Measurements from ENCODE around the gene CD244.

Gene CD244

DNA sequence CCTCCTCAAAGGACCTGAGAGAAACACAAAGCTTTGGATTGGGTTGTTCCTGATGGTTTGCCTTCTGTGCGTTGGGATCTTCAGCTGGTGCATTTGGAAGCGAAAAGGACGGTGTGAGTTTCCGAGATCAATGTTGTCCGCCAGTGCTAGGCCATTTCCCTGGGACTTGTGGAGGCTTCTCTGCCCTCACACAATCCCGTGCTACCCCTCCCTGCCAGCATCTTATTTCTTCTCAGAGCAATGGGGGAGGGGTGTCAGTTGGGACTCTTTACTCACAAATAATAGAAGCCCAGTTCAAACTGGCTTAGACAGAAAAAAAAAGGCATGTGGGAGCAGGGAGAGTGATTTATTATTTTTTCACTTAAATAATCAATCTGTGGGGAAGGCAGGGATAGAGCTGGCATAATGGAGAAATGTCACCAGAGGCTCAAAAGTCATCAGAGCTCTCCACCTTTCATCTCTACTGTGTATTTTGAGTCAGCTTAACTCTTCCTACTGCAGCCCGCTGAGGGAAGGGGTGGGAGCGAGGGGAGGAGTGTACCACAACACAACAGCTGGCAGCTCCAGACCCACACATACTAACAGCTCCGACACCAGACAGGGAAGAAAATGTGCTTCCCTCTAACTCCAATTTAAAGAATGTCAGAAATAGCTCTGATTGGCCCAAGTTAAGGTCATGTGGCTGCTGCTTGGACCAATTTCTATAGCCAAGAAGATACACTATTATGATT lies 44.3 kb downstream of the CD244 start:
- H3K9me3 ChIP-seq, result no peaks in the 10 kb centered on the region
- H3K27ac ChIP-seq, result no peak overlapping the region
- H3K4me1 ChIP-seq, result no peaks in the 10 kb centered on the region
- H3K27me3 ChIP-seq, result no peaks in the 10 kb centered on the region
- peaks cover 37% of the 10 kb centered on the region for H3K36me3 ChIP-seq
- H3K4me2 ChIP-seq, result no peak overlapping the region
- no peak overlapping the region for H3K9ac ChIP-seq
- TF ChIP-seq Cebpa-rat (IDR thresholded peaks at IDR 0.05), result no peak
- H4K20me1 ChIP-seq, result no peaks in the 10 kb centered on the region
- no peak overlapping the region for H3K4me3 ChIP-seq

GRCh38 chr1:160814856-160815255 lies 47.8 kb downstream of the CD244 start:
- Histone ChIP-seq H3K27ac (no peak overlapping the region), H3K36me3 (peaks cover 41% of the 10 kb centered on the region), H3K27me3 (no peaks in the 10 kb centered on the region), H4K20me1 (no peaks in the 10 kb centered on the region), H3K4me1 (no peaks in the 10 kb centered on the region), H3K9ac (no peak overlapping the region), H3K4me3 (no peak overlapping the region), H3K9me3 (no peaks in the 10 kb centered on the region), H3K4me2 (no peak overlapping the region)
- TF ChIP-seq Cebpa-rat (IDR thresholded peaks at IDR 0.05), result no peak

- Histone ChIP-seq H3K27me3 (no peaks in the 10 kb centered on the region), H3K9me3 (no peaks in the 10 kb centered on the region), H3K4me1 (no peaks in the 10 kb centered on the region), H3K27ac (no peak overlapping the region), H3K36me3 (peaks cover 41% of the 10 kb centered on the region), H3K9ac (no peak overlapping the region), H4K20me1 (no peaks in the 10 kb centered on the region), H3K4me2 (no peak overlapping the region), H3K4me3 (no peak overlapping the region)
- TF ChIP-seq Cebpa-rat (IDR thresholded peaks at IDR 0.05), result no peak
Observed at GRCh38 chr1:160814316-160814715, 48.4 kb downstream of the CD244 start.

DNA sequence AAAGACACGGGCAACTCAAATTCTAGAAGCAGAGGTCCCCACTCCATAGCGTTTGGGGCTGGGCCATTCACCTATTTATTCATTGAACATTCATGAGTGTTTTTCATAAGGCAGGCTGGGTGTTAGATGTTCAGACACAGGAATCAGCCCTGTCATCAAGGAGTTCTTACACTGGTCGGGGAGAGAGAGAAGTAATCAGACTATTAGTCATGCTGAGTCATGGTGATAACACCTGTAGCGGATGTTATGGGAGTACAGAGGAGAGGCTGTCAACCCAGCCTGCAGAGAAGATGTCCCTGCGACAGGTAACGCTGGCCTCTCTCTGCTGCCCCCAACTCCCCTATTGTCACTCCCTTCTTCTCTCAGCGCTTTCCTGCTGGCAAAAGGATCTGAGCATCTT lies 49.5 kb downstream of the CD244 start:
- H3K4me2 ChIP-seq, result no peak overlapping the region

DNA sequence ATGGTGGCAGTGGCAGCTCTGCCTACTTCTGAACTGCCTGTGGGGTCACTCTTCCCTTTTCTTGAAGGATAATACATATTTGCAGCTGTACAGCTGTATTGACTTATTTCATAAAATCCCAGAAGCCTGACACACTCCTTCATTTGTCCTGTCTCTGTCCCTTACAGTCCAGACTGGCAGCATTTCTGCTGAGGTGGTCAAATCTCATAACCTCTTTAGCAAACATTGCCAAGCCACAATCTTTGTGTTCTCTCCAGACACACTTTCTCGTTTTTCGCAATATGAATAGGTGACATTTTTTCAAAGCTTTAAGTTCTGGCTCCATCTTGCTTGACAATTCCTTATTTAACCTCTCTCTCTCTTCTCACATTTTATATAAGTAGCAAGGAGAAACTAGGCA lies 51.5 kb downstream of the CD244 start:
- Histone ChIP-seq H3K27ac (no peak overlapping the region), H3K4me2 (no peak overlapping the region), H3K4me3 (no peak overlapping the region), H3K9me3 (peaks cover 25% of the 10 kb centered on the region), H3K27me3 (no peaks in the 10 kb centered on the region), H3K36me3 (peaks cover 49% of the 10 kb centered on the region), H3K9ac (no peak overlapping the region), H4K20me1 (no peaks in the 10 kb centered on the region), H3K4me1 (no peaks in the 10 kb centered on the region)
- no peak for TF ChIP-seq Cebpa-rat (IDR thresholded peaks at IDR 0.05)

More for the DNA sequence above, 49.5 kb downstream of the CD244 start:
- no peak overlapping the region for H3K27ac ChIP-seq
- H3K4me1 ChIP-seq, result no peaks in the 10 kb centered on the region
- H3K4me3 ChIP-seq, result no peak overlapping the region
- no peaks in the 10 kb centered on the region for H3K27me3 ChIP-seq
- H4K20me1 ChIP-seq, result no peaks in the 10 kb centered on the region
- H3K36me3 ChIP-seq, result peaks cover 43% of the 10 kb centered on the region
- peaks cover 4% of the 10 kb centered on the region for H3K9me3 ChIP-seq
- no peak for TF ChIP-seq Cebpa-rat (IDR thresholded peaks at IDR 0.05)
- H3K9ac ChIP-seq, result no peak overlapping the region

- Histone ChIP-seq H3K27ac (no peak overlapping the region), H3K4me1 (no peaks in the 10 kb centered on the region), H3K9me3 (peaks cover 30% of the 10 kb centered on the region), H3K36me3 (peaks cover 43% of the 10 kb centered on the region), H3K4me3 (no peak overlapping the region), H3K27me3 (no peaks in the 10 kb centered on the region), H3K4me2 (no peak overlapping the region), H3K9ac (no peak overlapping the region), H4K20me1 (no peaks in the 10 kb centered on the region)
- TF ChIP-seq Cebpa-rat (IDR thresholded peaks at IDR 0.05), result no peak
Observed at GRCh38 chr1:160810486-160810885, 52.2 kb downstream of the CD244 start.

DNA sequence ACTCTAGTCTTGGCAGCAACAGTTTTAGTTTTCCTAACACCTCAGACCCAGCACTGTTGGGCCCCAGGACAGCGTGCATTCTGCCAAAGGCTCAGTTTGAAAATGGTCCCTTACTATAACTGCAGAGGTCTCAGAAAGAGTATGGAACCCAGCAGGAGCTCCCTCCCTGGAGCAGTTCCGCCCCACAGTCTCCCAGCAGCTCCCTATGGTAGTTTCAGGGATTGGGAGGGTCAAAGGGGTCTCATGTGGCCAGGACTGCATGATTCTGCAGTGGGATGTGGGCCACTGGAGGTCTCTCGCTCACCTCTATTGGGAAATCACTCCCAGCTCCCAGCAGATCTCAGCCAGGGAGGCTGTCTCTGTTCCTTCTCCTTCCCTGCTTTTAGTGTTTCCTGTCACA lies 54.4 kb downstream of the CD244 start:
- no peak for TF ChIP-seq Cebpa-rat (IDR thresholded peaks at IDR 0.05)
- H3K4me2 ChIP-seq, result no peak overlapping the region
- no peak overlapping the region for H3K27ac ChIP-seq
- no peaks in the 10 kb centered on the region for H4K20me1 ChIP-seq
- H3K9ac ChIP-seq, result no peak overlapping the region
- peaks cover 46% of the 10 kb centered on the region for H3K9me3 ChIP-seq
- H3K4me3 ChIP-seq, result no peak overlapping the region
- H3K36me3 ChIP-seq, result peaks cover 21% of the 10 kb centered on the region
- no peaks in the 10 kb centered on the region for H3K27me3 ChIP-seq
- no peaks in the 10 kb centered on the region for H3K4me1 ChIP-seq

GRCh38 chr1:160807738-160808137 lies 54.9 kb downstream of the CD244 start:
- no peaks in the 10 kb centered on the region for H3K27me3 ChIP-seq
- no peaks in the 10 kb centered on the region for H4K20me1 ChIP-seq
- no peak overlapping the region for H3K27ac ChIP-seq
- no peak for TF ChIP-seq Cebpa-rat (IDR thresholded peaks at IDR 0.05)
- H3K9ac ChIP-seq, result no peak overlapping the region
- H3K4me3 ChIP-seq, result peak overlapping the region; percentile 12; the same call in 1 of the 2 replicates
- H3K4me2 ChIP-seq, result no peak overlapping the region
- H3K4me1 ChIP-seq, result no peaks in the 10 kb centered on the region
- peaks cover 46% of the 10 kb centered on the region for H3K9me3 ChIP-seq
- H3K36me3 ChIP-seq, result peaks cover 20% of the 10 kb centered on the region

DNA sequence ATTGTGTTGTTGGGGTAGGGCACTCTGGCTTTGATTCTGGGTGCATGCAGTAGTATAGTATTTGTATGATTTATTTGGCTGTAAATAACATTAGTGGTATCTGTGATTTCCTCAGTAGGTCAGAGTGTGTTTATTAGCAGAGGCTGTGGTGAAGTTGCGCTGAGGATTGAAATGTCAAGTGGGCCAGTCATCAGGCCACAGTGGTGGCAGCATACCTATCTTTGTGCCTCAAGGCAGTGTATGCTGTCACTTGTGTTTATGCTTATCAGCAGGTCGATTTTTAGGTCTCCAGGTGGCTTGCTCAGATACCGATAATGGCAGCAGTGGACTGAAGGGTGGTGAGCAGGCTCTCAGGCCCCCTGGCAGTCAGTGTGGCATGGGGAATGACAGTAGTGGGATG lies 55.4 kb downstream of the CD244 start:
- TF ChIP-seq Cebpa-rat (IDR thresholded peaks at IDR 0.05), result no peak

GRCh38 chr1:160806784-160807183 lies 55.9 kb downstream of the CD244 start:
- no peak overlapping the region for H3K9ac ChIP-seq
- H3K4me1 ChIP-seq, result peaks cover under 1% of the 10 kb centered on the region; the same call in 1 of the 2 replicates
- peaks cover 30% of the 10 kb centered on the region for H3K36me3 ChIP-seq
- H4K20me1 ChIP-seq, result no peaks in the 10 kb centered on the region
- H3K27ac ChIP-seq, result no peak overlapping the region
- TF ChIP-seq Cebpa-rat (IDR thresholded peaks at IDR 0.05), result no peak
- H3K4me3 ChIP-seq, result no peak overlapping the region
- H3K27me3 ChIP-seq, result no peaks in the 10 kb centered on the region
- no peak overlapping the region for H3K4me2 ChIP-seq
- H3K9me3 ChIP-seq, result peaks cover 54% of the 10 kb centered on the region

More for the DNA sequence above, 55.4 kb downstream of the CD244 start:
- no peaks in the 10 kb centered on the region for H3K27me3 ChIP-seq
- H3K27ac ChIP-seq, result no peak overlapping the region
- peaks cover 25% of the 10 kb centered on the region for H3K36me3 ChIP-seq
- peak overlapping the region; percentile 12; the same call in 1 of the 2 replicates for H3K4me3 ChIP-seq
- H4K20me1 ChIP-seq, result no peaks in the 10 kb centered on the region
- H3K4me1 ChIP-seq, result no peaks in the 10 kb centered on the region
- H3K9me3 ChIP-seq, result peaks cover 49% of the 10 kb centered on the region
- H3K4me2 ChIP-seq, result no peak overlapping the region
- no peak overlapping the region for H3K9ac ChIP-seq

All from BLaER1 (cell line).